IPS-18c (cell line): Measurements from ENCODE around the gene CPB2.

Source experiments
- H3K4me3 ChIP-seq: 2 replicates; pipeline ENCODE4 v1.7.0; 2013; ENCODE audit warnings: low read depth, mild to moderate bottlenecking, low read length, moderate library complexity; ENCODE audit not compliant: insufficient read depth
- H3K9me3 ChIP-seq: one replicate; pipeline ENCODE4 v1.6.1; 2013; ENCODE audit warnings: mild to moderate bottlenecking, low read length, moderate library complexity; ENCODE audit not compliant: control insufficient read depth, insufficient read depth

Gene CPB2

DNA sequence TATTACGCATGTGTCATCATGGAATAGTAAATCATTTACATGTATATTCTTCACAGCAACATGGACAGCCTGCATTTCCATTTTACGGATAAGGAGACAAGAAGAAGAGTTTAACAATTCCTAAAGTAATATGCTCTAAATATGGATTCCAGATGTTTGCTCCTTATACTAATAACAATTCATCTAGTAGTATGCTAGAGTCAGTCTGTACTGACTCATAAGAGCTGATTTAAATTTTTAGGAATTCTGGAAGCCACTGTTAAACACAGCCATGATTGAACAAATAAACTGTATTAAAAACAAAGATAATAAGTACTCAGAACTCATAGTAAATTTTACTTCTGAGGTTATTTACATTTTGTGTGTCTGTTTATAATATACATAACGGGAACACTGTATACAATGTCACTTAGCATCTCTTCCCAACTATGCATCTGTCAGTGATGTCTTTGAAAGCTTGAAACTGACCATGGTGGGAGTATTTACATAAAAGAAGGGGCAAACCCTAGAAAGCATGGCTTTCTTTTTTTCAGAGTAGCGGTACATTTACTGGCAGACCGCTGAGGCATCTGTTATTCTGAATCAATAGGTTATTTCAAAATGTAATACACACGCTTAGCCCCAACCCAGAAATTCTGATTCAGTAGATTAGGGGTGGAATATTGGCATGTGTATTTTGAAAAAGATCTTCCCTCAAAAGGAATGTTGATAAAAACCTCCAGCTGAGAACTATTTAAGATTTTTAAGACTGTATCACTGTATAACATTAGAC, 65.2 kb downstream of the CPB2 start:
- Histone ChIP-seq H3K9me3 (no peaks in the 10 kb centered on the region), H3K4me3 (no peak overlapping the region)

GRCh38 chr13:46038296-46038695, 66.5 kb downstream of the CPB2 start:
- Histone ChIP-seq H3K4me3 (no peak overlapping the region), H3K9me3 (no peaks in the 10 kb centered on the region)

DNA sequence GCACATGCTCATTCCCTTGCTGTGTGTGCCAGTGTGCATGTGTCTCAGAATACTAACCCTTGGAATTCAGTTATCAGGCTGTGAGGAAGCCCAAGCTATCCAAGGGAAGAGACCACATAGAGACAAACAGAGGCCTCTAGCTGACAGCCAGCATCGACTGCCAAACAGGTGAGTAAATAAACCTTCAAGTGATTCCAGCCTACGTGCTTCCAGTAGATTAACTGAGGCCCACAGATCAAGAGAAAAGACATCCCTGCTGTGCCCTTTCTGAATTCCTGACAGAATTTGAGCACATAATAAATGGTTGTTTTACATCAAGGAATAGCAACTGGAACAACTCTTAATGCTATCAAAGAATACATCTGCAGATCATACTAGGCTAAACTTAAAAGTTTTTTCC, 69.8 kb downstream of the CPB2 start:
- Histone ChIP-seq H3K4me3 (no peak overlapping the region), H3K9me3 (no peaks in the 10 kb centered on the region)

DNA sequence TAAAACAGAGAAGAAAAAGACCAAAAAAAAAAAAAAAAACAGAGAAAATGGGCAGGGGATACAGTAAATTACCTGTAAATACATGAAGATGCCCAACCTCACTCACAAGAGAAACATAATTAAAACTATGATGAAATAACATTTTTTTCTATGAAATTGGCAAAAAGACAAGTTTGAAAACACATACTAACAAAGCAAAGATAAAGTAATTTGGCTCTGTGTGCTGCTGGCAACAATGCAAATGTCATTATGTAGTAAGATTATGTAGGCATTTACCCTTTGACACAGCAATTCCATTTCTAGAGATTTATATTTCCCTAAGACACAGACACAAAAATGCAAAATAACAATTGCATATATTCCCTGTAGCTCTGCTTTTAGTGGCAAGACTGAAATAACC, 72.5 kb downstream of the CPB2 start:
- no peaks in the 10 kb centered on the region for H3K9me3 ChIP-seq
- no peak overlapping the region for H3K4me3 ChIP-seq

GRCh38 chr13:46031581-46032263, 73.1 kb downstream of the CPB2 start:
- Histone ChIP-seq H3K9me3 (no peaks in the 10 kb centered on the region), H3K4me3 (no peak overlapping the region)

GRCh38 chr13:46025157-46025556, 79.7 kb downstream of the CPB2 start:
- Histone ChIP-seq H3K9me3 (no peaks in the 10 kb centered on the region), H3K4me3 (no peak overlapping the region)

GRCh38 chr13:46022481-46022880, 82.4 kb downstream of the CPB2 start:
- no peaks in the 10 kb centered on the region for H3K9me3 ChIP-seq
- H3K4me3 ChIP-seq, result no peak overlapping the region

DNA sequence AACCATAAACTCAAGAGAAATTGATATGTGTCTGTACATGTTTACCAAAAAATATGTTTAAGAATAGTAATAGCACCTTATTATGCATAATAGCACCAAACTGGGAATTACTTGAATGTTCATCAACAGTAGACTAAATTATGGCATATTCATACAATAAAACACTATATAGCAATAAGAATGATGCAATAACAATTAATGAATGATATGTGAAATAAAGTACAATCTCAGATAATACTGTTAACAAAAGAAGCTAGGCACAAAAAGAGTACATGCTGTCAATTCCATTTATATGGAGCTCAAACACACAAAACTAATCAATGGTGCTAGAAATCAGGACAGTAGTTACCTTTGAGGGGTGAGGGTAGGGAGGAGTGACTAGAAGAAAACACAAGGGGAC, 88.6 kb downstream of the CPB2 start:
- Histone ChIP-seq H3K9me3 (no peaks in the 10 kb centered on the region), H3K4me3 (no peak overlapping the region)

- no peak overlapping the region for H3K4me3 ChIP-seq
- no peaks in the 10 kb centered on the region for H3K9me3 ChIP-seq
Observed at GRCh38 chr13:46015366-46015765, 89.5 kb downstream of the CPB2 start.

GRCh38 chr13:46012404-46012803, 92.4 kb downstream of the CPB2 start:
- Histone ChIP-seq H3K9me3 (no peaks in the 10 kb centered on the region), H3K4me3 (no peak overlapping the region)

GRCh38 chr13:46010148-46010547, 94.7 kb downstream of the CPB2 start:
- Histone ChIP-seq H3K4me3 (no peak overlapping the region), H3K9me3 (no peaks in the 10 kb centered on the region)

DNA sequence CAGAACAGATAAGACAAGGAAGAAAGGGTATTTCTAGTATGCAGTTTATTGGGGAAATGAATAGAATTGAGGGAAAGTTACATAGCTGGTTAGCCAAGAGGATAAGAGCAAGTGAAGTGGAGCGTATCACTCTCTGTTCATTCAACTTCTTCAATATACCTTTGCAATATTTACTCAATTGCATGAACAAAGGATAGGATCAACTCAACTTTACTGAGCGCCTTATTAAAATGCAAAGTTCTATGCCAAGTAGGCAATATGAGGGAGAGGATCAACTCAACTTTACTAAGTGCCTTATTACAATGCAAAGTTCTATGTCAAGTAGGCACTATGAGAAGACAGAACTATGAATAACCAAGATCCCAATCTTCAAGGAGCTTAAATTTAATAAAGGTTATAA, 96.2 kb downstream of the CPB2 start:
- Histone ChIP-seq H3K4me3 (no peak overlapping the region), H3K9me3 (no peaks in the 10 kb centered on the region)

DNA sequence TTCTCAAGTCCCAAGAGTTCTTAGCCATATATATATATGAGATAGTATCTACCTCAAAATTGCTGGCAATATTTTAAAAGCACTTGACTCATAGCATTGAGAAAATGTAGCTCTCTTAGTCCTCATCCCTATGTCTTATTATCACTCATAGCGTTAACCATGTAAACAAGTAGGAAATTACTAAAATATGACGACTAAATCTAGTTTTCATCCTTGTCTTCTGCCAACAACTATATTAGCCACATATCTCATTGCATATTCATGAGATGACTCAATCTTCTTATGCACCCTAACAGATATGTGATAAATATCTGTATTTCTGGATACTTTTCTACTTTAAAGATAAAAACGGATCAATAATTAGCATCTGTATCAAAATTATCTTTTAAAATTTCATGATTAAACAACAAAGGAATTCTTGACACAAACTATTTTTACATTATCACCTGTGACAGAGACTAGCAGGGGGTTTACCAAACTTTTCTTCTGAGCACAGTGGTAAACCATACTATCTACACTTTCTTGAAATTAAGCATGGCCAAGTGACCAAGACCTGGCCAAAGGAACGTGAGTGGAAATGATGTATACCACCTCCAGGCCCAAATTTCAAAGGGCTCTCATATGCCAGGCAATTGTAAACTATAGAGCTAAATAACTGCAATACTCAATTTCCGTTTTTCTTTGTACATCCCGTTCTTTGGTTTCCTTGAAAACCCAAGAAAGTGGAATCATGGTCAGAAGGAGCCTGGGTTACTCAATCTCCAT, 98.0 kb downstream of the CPB2 start:
- H3K4me3 ChIP-seq, result no peak overlapping the region
- H3K9me3 ChIP-seq, result no peaks in the 10 kb centered on the region

DNA sequence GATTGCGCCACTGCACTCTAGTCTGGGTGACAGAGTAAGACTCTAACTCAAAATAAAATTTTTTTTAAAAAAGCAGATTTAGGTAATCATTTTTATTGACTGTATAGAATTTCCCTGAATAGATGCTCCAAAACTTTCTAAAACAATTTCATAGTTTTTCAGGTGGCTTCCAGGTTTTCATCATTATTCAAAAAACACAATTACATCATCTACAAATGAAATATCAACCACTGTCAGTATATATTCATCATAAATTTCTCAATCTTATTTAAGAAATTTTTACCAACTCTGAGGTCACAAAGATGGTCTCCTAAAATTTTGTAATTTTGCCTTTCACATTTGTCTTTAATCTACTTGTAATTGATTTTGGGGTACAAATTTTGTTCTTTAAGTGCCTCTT, 100.3 kb downstream of the CPB2 start:
- H3K4me3 ChIP-seq, result no peak overlapping the region

More for the DNA sequence above, 100.3 kb downstream of the CPB2 start:
- H3K9me3 ChIP-seq, result no peaks in the 10 kb centered on the region
